Neural progenitor cell (in vitro differentiated cells): Measurements from ENCODE around the gene MT2A. TPM values are rescaled to one million over a fixed set of nuclear protein-coding genes. Genes with fewer than 3 reads are reported as not detected.

Experiments used
- DNase-seq: peaks from one replicate; pipeline ENCODE4 v3.0.0-alpha.2; 2016; ENCODE audit warnings: low spot score
- H2AFZ ChIP-seq: fragments of 200-600 bp; sonication (generic); replicated peaks from 2 replicates; pipeline ENCODE4 v1.6.1; 2016; ENCODE audit warnings: antibody characterized with exemption
- H3F3A ChIP-seq: fragments of 200-600 bp; sonication (generic); 2 replicates; pipeline ENCODE4 v1.6.1; 2016; ENCODE audit warnings: antibody characterized with exemption, low read depth
- H3K27ac ChIP-seq: fragments of 200-600 bp; sonication (generic); 2 replicates; pipeline ENCODE4 v1.5.1; 2016; ENCODE audit warnings: mild to moderate bottlenecking
- H3K27me3 ChIP-seq: fragments of 200-600 bp; sonication (generic); 2 replicates; pipeline ENCODE4 v1.6.1; 2016; ENCODE audit warnings: mild to moderate bottlenecking, moderate library complexity
- H3K36me3 ChIP-seq: fragments of 200-600 bp; sonication (generic); 2 replicates; pipeline ENCODE4 v1.5.1; 2016
- H3K4me1 ChIP-seq: fragments of 200-600 bp; sonication (generic); 2 replicates; pipeline ENCODE4 v1.6.1; 2016; ENCODE audit warnings: mixed run types
- H3K4me2 ChIP-seq: fragments of 200-600 bp; sonication (generic); 2 replicates; pipeline ENCODE4 v1.6.1; 2016
- H3K4me3 ChIP-seq: fragments of 200-600 bp; sonication (generic); 2 replicates; pipeline ENCODE4 v1.5.1; 2016
- H3K79me2 ChIP-seq: fragments of 200-600 bp; sonication (generic); 2 replicates; pipeline ENCODE4 v1.6.1; 2016; ENCODE audit warnings: low read depth
- H3K9ac ChIP-seq: fragments of 200-600 bp; sonication (generic); 2 replicates; pipeline ENCODE4 v1.6.1; 2016
- H3K9me3 ChIP-seq: fragments of 200-600 bp; sonication (generic); 2 replicates; pipeline ENCODE4 v1.5.1; 2016; ENCODE audit warnings: low read depth
- H4K20me1 ChIP-seq: fragments of 200-600 bp; sonication (generic); 2 replicates; pipeline ENCODE4 v1.6.1; 2016; ENCODE audit warnings: low read depth
- H3K27ac Mint-ChIP-seq: 3 replicates; pipeline ENCODE4 v1.8.0; 2021; ENCODE audit warnings: mixed read lengths
- H3K27me3 Mint-ChIP-seq: 2 replicates; pipeline ENCODE4 v1.8.0; 2022; ENCODE audit warnings: low read depth, mild to moderate bottlenecking, inconsistent platforms, moderate library complexity, mixed read lengths; ENCODE audit not compliant: insufficient read depth
- H3K36me3 Mint-ChIP-seq: 3 replicates; pipeline ENCODE4 v1.8.0; 2021; ENCODE audit warnings: mixed read lengths
- H3K4me1 Mint-ChIP-seq: 3 replicates; pipeline ENCODE4 v1.8.0; 2021; ENCODE audit warnings: mixed read lengths
- H3K4me3 Mint-ChIP-seq: 3 replicates; pipeline ENCODE4 v1.8.0; 2021; ENCODE audit warnings: mild to moderate bottlenecking, moderate library complexity, mixed read lengths
- H3K9me3 Mint-ChIP-seq: 3 replicates; pipeline ENCODE4 v1.8.0; 2020; ENCODE audit warnings: mixed read lengths
- EZH2 ChIP-seq: fragments of 200-600 bp; sonication (generic); IDR thresholded peaks from 2 replicates; pipeline ENCODE4 v1.6.1; 2017; ENCODE audit warnings: antibody characterized with exemption, mild to moderate bottlenecking, moderate library complexity
- EZH2phosphoT487 ChIP-seq: fragments of 200-600 bp; sonication (generic); IDR thresholded peaks from 2 replicates; pipeline ENCODE4 v1.6.1; 2017; ENCODE audit warnings: antibody characterized with exemption
- total RNA-seq: library from RNA; depleted of rRNA; stranded (reverse); fragments of >200 nt; gene quantifications from 2 replicates; pipeline ENCODE4 v1.2.3, GENCODE V29; 2015; ENCODE audit warnings: low replicate concordance
- TF ChIP-seq, protein P1 (sequence below): fragments of 200-600 bp; sonication (generic); IDR thresholded peaks from 2 replicates; pipeline ENCODE4 v1.5.1; 2017; ENCODE audit warnings: antibody characterized with exemption, mild to moderate bottlenecking

MT2A gene
- total RNA-seq, 1 donor from 2014 or later, result not detected

DNA sequence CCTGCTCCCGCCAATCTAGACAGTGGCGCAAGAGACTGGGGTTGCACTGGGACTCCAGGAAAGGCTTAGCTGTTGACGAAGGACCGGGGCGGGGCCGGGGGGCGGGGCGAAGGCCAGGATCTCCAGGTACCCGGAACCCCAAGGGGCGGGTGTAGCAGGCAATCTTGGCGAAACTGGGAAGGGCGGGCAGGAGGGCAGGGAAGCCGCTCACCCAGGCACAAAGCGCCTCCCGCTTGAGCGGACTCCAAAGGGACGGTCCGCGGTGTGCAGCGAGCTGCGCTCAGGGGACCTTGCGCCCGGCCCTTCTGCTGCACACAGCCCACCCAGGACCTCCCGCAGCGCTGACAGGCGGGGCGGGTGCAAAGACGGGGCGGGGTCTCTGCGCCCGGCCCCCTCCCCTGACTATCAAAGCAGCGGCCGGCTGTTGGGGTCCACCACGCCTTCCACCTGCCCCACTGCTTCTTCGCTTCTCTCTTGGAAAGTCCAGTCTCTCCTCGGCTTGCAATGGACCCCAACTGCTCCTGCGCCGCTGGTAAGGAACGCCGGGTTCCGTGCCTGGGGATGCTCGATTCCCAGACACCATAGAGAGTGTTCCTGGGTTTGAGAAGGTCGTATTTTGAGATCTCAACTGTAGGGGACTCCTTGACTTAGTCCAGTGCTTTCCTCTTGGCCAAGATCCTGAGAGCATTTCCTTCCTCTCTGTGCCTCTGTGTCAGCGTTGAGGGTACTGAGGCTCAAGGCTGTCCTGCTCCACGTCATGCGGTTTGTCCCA is 49.4 kb downstream of the MT2A start, which contains the start of gene MT1F:
TSS of gene MT1F (plus strand) at position 405 of the 772 bp plus-strand sequence. CDS start at position 505, 100 bp downstream.
- no peak within 1 kb of the TSS for H3K9ac ChIP-seq

DNA sequence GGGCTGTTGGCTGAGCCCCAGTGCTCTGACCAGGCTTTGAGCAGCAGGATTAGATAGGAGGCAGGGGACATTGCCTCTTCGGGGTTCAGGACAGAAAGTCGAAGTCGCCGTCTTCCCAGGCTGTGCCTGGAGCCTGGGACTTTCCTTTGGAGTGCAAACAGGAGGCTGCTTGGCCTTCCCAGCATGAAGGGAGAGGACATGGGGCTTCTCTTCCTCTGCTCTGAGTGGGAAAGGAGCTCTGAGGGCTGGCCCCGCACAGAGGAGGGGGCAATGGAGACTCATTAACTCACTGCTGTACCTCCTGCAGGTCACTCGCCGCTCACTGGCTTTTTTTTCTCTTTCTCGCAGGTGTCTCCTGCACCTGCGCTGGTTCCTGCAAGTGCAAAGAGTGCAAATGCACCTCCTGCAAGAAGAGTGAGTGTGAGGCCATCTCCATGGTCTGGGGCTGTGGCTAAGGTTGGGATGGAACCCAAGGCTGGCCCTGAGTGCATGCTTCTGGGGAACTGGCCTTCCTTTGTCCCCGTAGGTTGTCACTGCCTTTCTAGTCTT is 50.0 kb downstream of the MT2A start:
- Histone ChIP-seq H3F3A (peaks cover 13% of the 10 kb centered on the region), H3K9me3 (no peaks in the 10 kb centered on the region), H3K4me2 (peak overlapping the region; percentile 86), H3K36me3 (no peaks in the 10 kb centered on the region), H3K4me1 (peaks cover 10% of the 10 kb centered on the region), H3K9ac (no peak overlapping the region), H2AFZ (peak overlapping the region; percentile 74), H3K27ac (no peak overlapping the region), H3K4me3 (peak overlapping the region; percentile 56), H3K27me3 (peaks cover 97% of the 10 kb centered on the region), H4K20me1 (peaks cover 12% of the 10 kb centered on the region), H3K79me2 (no peaks in the 10 kb centered on the region)
- Mint-ChIP-seq H3K9me3 (no peaks in the 10 kb centered on the region), H3K4me1 (peaks cover 13% of the 10 kb centered on the region), H3K4me3 (peak overlapping the region; percentile 88), H3K36me3 (no peaks in the 10 kb centered on the region), H3K27me3 (peaks cover 55% of the 10 kb centered on the region), H3K27ac (no peak overlapping the region)
- TF ChIP-seq, protein P1, sequence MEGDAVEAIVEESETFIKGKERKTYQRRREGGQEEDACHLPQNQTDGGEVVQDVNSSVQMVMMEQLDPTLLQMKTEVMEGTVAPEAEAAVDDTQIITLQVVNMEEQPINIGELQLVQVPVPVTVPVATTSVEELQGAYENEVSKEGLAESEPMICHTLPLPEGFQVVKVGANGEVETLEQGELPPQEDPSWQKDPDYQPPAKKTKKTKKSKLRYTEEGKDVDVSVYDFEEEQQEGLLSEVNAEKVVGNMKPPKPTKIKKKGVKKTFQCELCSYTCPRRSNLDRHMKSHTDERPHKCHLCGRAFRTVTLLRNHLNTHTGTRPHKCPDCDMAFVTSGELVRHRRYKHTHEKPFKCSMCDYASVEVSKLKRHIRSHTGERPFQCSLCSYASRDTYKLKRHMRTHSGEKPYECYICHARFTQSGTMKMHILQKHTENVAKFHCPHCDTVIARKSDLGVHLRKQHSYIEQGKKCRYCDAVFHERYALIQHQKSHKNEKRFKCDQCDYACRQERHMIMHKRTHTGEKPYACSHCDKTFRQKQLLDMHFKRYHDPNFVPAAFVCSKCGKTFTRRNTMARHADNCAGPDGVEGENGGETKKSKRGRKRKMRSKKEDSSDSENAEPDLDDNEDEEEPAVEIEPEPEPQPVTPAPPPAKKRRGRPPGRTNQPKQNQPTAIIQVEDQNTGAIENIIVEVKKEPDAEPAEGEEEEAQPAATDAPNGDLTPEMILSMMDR, result no peak
- TF ChIP-seq EZH2 (no peak), EZH2phosphoT487 (no peak)
- DNase-seq, result no peak

More for the DNA sequence above, 49.4 kb downstream of the MT2A start, which contains the start of gene MT1F:
- peaks cover 7% of the 10 kb centered on the region for H3K4me1 ChIP-seq
- H3K27me3 Mint-ChIP-seq, result peaks cover 52% of the 10 kb centered on the region
- peaks cover 97% of the 10 kb centered on the region for H3K27me3 ChIP-seq
- no peaks in the 10 kb centered on the region for H3K36me3 ChIP-seq
- H3K4me1 Mint-ChIP-seq, result peaks cover 12% of the 10 kb centered on the region
- H3F3A ChIP-seq, result peaks cover 13% of the 10 kb centered on the region
- peak within 1 kb of the TSS; percentile 56 for H3K4me3 ChIP-seq
- TF ChIP-seq, protein P1, result no peak
- peak; percentile 61 for TF ChIP-seq EZH2
- peak; percentile 23 for TF ChIP-seq EZH2phosphoT487
- peak within 1 kb of the TSS; percentile 88 for H3K4me3 Mint-ChIP-seq
- H3K9me3 ChIP-seq, result no peaks in the 10 kb centered on the region
- H4K20me1 ChIP-seq, result peaks cover 8% of the 10 kb centered on the region
- H3K36me3 Mint-ChIP-seq, result no peaks in the 10 kb centered on the region
- no peak within 1 kb of the TSS for H3K27ac Mint-ChIP-seq
- peak within 1 kb of the TSS; percentile 86 for H3K4me2 ChIP-seq
- no peaks in the 10 kb centered on the region for H3K9me3 Mint-ChIP-seq
- peak; percentile 89 for DNase-seq
- no peak within 1 kb of the TSS for H3K27ac ChIP-seq
- no peaks in the 10 kb centered on the region for H3K79me2 ChIP-seq
- H2AFZ ChIP-seq, result peak within 1 kb of the TSS; percentile 74

Other genes with a start within 250 kb of the MT2A start
- 38.7 and 51.3 TPM in 2 replicates for gene AMFR, start 183.0 kb upstream of the MT2A start, total RNA-seq
- gene NUDT21, start 157.3 kb upstream of the MT2A start, total RNA-seq, result 165 and 256 TPM in 2 replicates
- gene OGFOD1, start 157.0 kb upstream of the MT2A start, total RNA-seq, result 65.8 and 73.4 TPM in 2 replicates
- gene BBS2, start 88.6 kb upstream of the MT2A start, total RNA-seq, result 47.8 and 64.5 TPM in 2 replicates
- gene MT4, start 43.5 kb upstream of the MT2A start, total RNA-seq, result not detected in 2 replicates
- gene MT3, start 19.1 kb upstream of the MT2A start, total RNA-seq, result not detected in 2 replicates
- 1.9 and 2.4 TPM in 2 replicates for gene MT1E, start 17.2 kb downstream of the MT2A start, total RNA-seq
- gene MT1M, start 24.1 kb downstream of the MT2A start, total RNA-seq, result not detected in 2 replicates
- not detected in 2 replicates for gene MT1A, start 30.1 kb downstream of the MT2A start, total RNA-seq
- not detected in 2 replicates for gene MT1B, start 43.3 kb downstream of the MT2A start, total RNA-seq
- 1.1 TPM in 1 of 2 replicates, not detected in the other for gene MT1F, start 49.4 kb downstream of the MT2A start, total RNA-seq
- 2.6 TPM in 1 of 2 replicates, not detected in the other for gene MT1G, start 59.5 kb downstream of the MT2A start, total RNA-seq
- gene MT1H, start 61.2 kb downstream of the MT2A start, total RNA-seq, result not detected in 2 replicates
- gene MT1X, start 73.9 kb downstream of the MT2A start, total RNA-seq, result 4.4 TPM in 1 of 2 replicates, not detected in the other
- 116 and 128 TPM in 2 replicates for gene NUP93, start 121.5 kb downstream of the MT2A start, total RNA-seq